ENCODE results near the gene XRCC3. TPM values are rescaled to one million over a fixed set of nuclear protein-coding genes. Genes with fewer than 3 reads are reported as not detected.

XRCC3 gene
- total RNA-seq (2022; extraction: Qiagen RNA extraction; ENCODE audit: low read depth): 28.2 to 29.6 TPM (median 29.1 TPM) in 5 replicates

GRCh38 chr14:103715052-103716000 is at the start of gene XRCC3, which contains the start of gene ZFYVE21:
Gene XRCC3, minus strand, starts transcription at chr14:103715451. Its CDS starts 4,364 bp downstream, at chr14:103711087.
Gene ZFYVE21, plus strand, starts transcription at chr14:103715810. Its CDS starts 32 bp downstream, at chr14:103715842.

Other genes starting within 250 kb of the XRCC3 start
- 116 to 147 TPM (median 130 TPM) in 5 replicates for gene CKB, start 192.6 kb downstream of the XRCC3 start, total RNA-seq (2022; extraction: Qiagen RNA extraction; ENCODE audit: low read depth)
- 18.6 to 29.3 TPM (median 27.3 TPM) in 5 replicates for gene TRMT61A, start 186.3 kb downstream of the XRCC3 start, total RNA-seq (2022; extraction: Qiagen RNA extraction; ENCODE audit: low read depth)
- gene BAG5, start 152.8 kb downstream of the XRCC3 start, total RNA-seq (2022; extraction: Qiagen RNA extraction; ENCODE audit: low read depth): 22.3 to 25.3 TPM (median 23.5 TPM) in 5 replicates
- 37.5 to 63.1 TPM (median 53.8 TPM) in 5 replicates for gene COA8, start 152.5 kb downstream of the XRCC3 start, total RNA-seq (2022; extraction: Qiagen RNA extraction; ENCODE audit: low read depth)
- gene KLC1, start 86.2 kb downstream of the XRCC3 start, total RNA-seq (2022; extraction: Qiagen RNA extraction; ENCODE audit: low read depth): 92.5 to 107 TPM (median 106 TPM) in 5 replicates
- gene ZFYVE21, start 359 bp upstream of the XRCC3 start, total RNA-seq (2022; extraction: Qiagen RNA extraction; ENCODE audit: low read depth): 35.6 to 44.6 TPM (median 42.4 TPM) in 5 replicates
- 4.2 to 5.7 TPM (median 4.6 TPM) in 5 replicates for gene PPP1R13B, start 132.1 kb upstream of the XRCC3 start, total RNA-seq (2022; extraction: Qiagen RNA extraction; ENCODE audit: low read depth)
- 0.08 to 0.22 TPM (median 0.14 TPM) in 5 replicates for gene TDRD9, start 213.0 kb upstream of the XRCC3 start, total RNA-seq (2022; extraction: Qiagen RNA extraction; ENCODE audit: low read depth)
- gene RD3L, start 227.1 kb upstream of the XRCC3 start, total RNA-seq (2022; extraction: Qiagen RNA extraction; ENCODE audit: low read depth): not detected in 5 replicates

Data from A549 treated with GW870086 at 1 μM for 4 hours (cell line).